ENCODE results near the gene TRIM4.

The TRIM4 gene

DNA sequence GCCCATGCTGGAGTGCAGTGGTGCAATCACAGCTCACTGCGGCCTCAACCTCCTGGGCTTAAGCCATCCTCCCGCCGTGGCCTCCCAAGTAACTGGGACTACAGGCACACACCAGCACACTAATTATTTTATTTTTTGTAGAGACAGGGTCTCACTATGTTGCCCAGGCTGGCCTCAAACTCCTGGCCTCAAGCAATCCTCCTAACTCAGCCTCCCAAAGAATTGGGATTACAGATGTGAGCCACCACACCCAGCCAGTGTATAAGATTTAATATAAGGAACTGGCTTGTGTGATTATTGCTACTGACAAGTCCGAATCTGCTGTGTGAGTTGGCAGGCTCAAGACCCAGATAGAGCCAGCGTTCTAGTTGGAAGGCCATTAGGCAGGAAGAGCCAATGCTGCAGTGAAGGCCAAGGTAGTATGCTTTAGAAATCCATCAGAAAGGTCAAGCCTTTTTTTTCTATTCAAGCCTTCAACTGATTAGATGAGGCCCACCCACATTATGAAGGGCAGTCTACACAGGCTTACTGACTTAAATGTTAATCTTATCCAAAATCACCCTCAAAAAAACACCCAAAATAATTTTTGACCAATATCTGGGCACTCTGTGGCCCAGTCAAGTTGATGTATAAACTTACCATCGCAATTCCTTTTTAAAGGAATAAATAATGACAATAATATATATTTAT is 19.4 kb downstream of the TRIM4 start:
- Histone ChIP-seq H2AFZ (ENCODE audit: low read depth, low read length, severe bottlenecking) (no peak overlapping the region), H3K27ac (ENCODE audit: low read depth, low read length) (no peak overlapping the region), H3K9ac (ENCODE audit: low read length) (no peak overlapping the region), H3K27me3 (ENCODE audit: low read length) (no peaks in the 10 kb centered on the region), H3K9me2 (replicated peaks; ENCODE audit: insufficient read depth, low read length) (no peaks in the 10 kb centered on the region), H3K36me3 (ENCODE audit: low read length) (peaks cover 35% of the 10 kb centered on the region), H3F3A (ENCODE audit: insufficient read depth) (0 out of 2 replicates have a peak, but pooled peaks cover 2% of the 10 kb centered on the region), H3K4me3 (ENCODE audit: insufficient read depth, low read length, poor library complexity, severe bottlenecking) (no peak overlapping the region), H3K79me2 (ENCODE audit: insufficient read depth, low read length) (no peaks in the 10 kb centered on the region), H3K4me2 (ENCODE audit: low read depth, low read length, poor library complexity, severe bottlenecking) (no peak overlapping the region), H3K9me3 (ENCODE audit: insufficient read depth, low read length) (no peaks in the 10 kb centered on the region), H4K20me1 (ENCODE audit: low read depth, low read length) (no peaks in the 10 kb centered on the region)
- TF ChIP-seq, protein P1, sequence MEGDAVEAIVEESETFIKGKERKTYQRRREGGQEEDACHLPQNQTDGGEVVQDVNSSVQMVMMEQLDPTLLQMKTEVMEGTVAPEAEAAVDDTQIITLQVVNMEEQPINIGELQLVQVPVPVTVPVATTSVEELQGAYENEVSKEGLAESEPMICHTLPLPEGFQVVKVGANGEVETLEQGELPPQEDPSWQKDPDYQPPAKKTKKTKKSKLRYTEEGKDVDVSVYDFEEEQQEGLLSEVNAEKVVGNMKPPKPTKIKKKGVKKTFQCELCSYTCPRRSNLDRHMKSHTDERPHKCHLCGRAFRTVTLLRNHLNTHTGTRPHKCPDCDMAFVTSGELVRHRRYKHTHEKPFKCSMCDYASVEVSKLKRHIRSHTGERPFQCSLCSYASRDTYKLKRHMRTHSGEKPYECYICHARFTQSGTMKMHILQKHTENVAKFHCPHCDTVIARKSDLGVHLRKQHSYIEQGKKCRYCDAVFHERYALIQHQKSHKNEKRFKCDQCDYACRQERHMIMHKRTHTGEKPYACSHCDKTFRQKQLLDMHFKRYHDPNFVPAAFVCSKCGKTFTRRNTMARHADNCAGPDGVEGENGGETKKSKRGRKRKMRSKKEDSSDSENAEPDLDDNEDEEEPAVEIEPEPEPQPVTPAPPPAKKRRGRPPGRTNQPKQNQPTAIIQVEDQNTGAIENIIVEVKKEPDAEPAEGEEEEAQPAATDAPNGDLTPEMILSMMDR (IDR thresholded peaks at IDR 0.05; ENCODE audit: insufficient read depth, low read length, poor library complexity, severe bottlenecking): no peak
- TF ChIP-seq EZH2phosphoT487 (conservative IDR thresholded peaks at IDR 0.05; ENCODE audit: low read length): no peak

DNA sequence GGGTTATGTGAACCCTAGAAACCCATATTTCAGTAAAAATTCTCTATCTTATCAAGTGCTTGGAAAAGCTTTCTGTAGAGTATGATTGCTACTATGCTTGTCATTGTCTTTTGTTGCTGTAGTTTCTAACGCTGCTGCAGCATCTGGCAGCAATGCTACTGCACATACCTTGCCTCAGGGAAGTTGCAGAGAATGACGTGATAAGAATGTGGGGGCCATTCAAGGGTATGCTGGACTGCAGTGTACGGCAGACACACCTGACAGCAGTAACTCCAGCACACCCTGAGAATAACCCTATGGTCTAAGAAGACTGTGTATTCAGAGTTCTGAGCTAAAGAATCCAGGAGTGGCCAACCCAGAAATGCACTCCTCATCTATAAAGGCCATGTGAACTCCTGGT is 20.5 kb downstream of the TRIM4 start:
- Histone ChIP-seq H3K4me2 (ENCODE audit: low read depth, low read length, poor library complexity, severe bottlenecking) (no peak overlapping the region), H3F3A (ENCODE audit: insufficient read depth) (0 out of 2 replicates have a peak, but pooled peaks cover 5% of the 10 kb centered on the region), H3K4me3 (ENCODE audit: insufficient read depth, low read length, poor library complexity, severe bottlenecking) (no peak overlapping the region), H3K9me3 (ENCODE audit: insufficient read depth, low read length) (no peaks in the 10 kb centered on the region), H3K27me3 (ENCODE audit: low read length) (no peaks in the 10 kb centered on the region), H3K9me2 (replicated peaks; ENCODE audit: insufficient read depth, low read length) (no peaks in the 10 kb centered on the region), H3K9ac (ENCODE audit: low read length) (no peak overlapping the region), H3K36me3 (ENCODE audit: low read length) (peaks cover 28% of the 10 kb centered on the region), H3K27ac (ENCODE audit: low read depth, low read length) (no peak overlapping the region), H4K20me1 (ENCODE audit: low read depth, low read length) (no peaks in the 10 kb centered on the region), H3K79me2 (ENCODE audit: insufficient read depth, low read length) (no peaks in the 10 kb centered on the region), H2AFZ (ENCODE audit: low read depth, low read length, severe bottlenecking) (no peak overlapping the region)
- TF ChIP-seq EZH2phosphoT487 (conservative IDR thresholded peaks at IDR 0.05; ENCODE audit: low read length): no peak
- TF ChIP-seq, protein P1 (IDR thresholded peaks at IDR 0.05; ENCODE audit: insufficient read depth, low read length, poor library complexity, severe bottlenecking): no peak

DNA sequence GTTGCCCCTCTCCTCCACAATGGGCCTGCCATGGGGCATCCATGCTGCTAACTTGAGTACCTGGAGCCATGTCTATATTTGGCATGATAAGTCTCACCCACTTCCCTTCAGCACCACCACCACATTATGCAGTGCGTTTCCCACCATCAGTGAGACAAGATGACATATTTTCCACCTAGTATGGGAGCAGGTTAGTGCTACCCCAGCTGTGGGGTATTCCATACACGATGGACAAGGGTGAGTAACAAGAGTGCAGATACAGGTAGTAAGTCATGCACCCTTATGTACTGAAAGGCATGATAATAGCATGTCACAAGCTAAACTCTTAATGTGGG is 21.3 kb downstream of the TRIM4 start:
- no peak overlapping the region for H3K4me3 ChIP-seq (ENCODE audit: insufficient read depth, low read length, poor library complexity, severe bottlenecking)
- no peak overlapping the region for H2AFZ ChIP-seq (ENCODE audit: low read depth, low read length, severe bottlenecking)
- H3K27me3 ChIP-seq (ENCODE audit: low read length): no peaks in the 10 kb centered on the region
- H3K36me3 ChIP-seq (ENCODE audit: low read length): peaks cover 21% of the 10 kb centered on the region; the same call in 1 of the 2 replicates
- H3K79me2 ChIP-seq (ENCODE audit: insufficient read depth, low read length): no peaks in the 10 kb centered on the region
- no peak overlapping the region for H3K9ac ChIP-seq (ENCODE audit: low read length)
- H3F3A ChIP-seq (ENCODE audit: insufficient read depth): 0 out of 2 replicates have a peak, but pooled peaks cover 5% of the 10 kb centered on the region
- H3K9me3 ChIP-seq (ENCODE audit: insufficient read depth, low read length): no peaks in the 10 kb centered on the region
- no peaks in the 10 kb centered on the region for H3K9me2 ChIP-seq (replicated peaks; ENCODE audit: insufficient read depth, low read length)
- H3K27ac ChIP-seq (ENCODE audit: low read depth, low read length): no peak overlapping the region
- H4K20me1 ChIP-seq (ENCODE audit: low read depth, low read length): no peaks in the 10 kb centered on the region
- H3K4me2 ChIP-seq (ENCODE audit: low read depth, low read length, poor library complexity, severe bottlenecking): no peak overlapping the region
- TF ChIP-seq, protein P1 (IDR thresholded peaks at IDR 0.05; ENCODE audit: insufficient read depth, low read length, poor library complexity, severe bottlenecking): no peak
- TF ChIP-seq EZH2phosphoT487 (conservative IDR thresholded peaks at IDR 0.05; ENCODE audit: low read length): no peak
